Endothelial cell (in vitro differentiated cells): Measurements from ENCODE around the gene MPZL3. TPM values are rescaled to one million over a fixed set of nuclear protein-coding genes. Genes with fewer than 3 reads are reported as not detected.
A peak's percentile ranks its signal among the peaks of the same experiment; 100 is the strongest.

Experiments used
- DNase-seq: peaks from one replicate; pipeline ENCODE4 v3.0.0; 2021; ENCODE audit warnings: low spot score
- H3K27ac Mint-ChIP-seq: one replicate; pipeline ENCODE4 v1.8.0; 2021; ENCODE audit warnings: mixed read lengths, inconsistent platforms; ENCODE audit not compliant: unreplicated experiment
- H3K27me3 Mint-ChIP-seq: one replicate; pipeline ENCODE4 v1.8.0; 2021; ENCODE audit warnings: mild to moderate bottlenecking, moderate library complexity, mixed read lengths, inconsistent platforms; ENCODE audit not compliant: unreplicated experiment
- H3K36me3 Mint-ChIP-seq: one replicate; pipeline ENCODE4 v1.8.0; 2021; ENCODE audit warnings: mild to moderate bottlenecking, low read depth, mixed read lengths, inconsistent platforms; ENCODE audit not compliant: unreplicated experiment
- H3K4me1 Mint-ChIP-seq: one replicate; pipeline ENCODE4 v1.8.0; 2021; ENCODE audit warnings: mild to moderate bottlenecking, mixed read lengths, inconsistent platforms; ENCODE audit not compliant: unreplicated experiment
- H3K4me3 Mint-ChIP-seq: one replicate; pipeline ENCODE4 v1.8.0; 2021; ENCODE audit warnings: mild to moderate bottlenecking, mixed read lengths, inconsistent platforms; ENCODE audit not compliant: unreplicated experiment
- H3K9me3 Mint-ChIP-seq: one replicate; pipeline ENCODE4 v1.8.0; 2021; ENCODE audit warnings: mixed read lengths, inconsistent platforms; ENCODE audit not compliant: unreplicated experiment
- CTCF ChIP-seq: fragments of 200-600 bp; sonication (generic); IDR thresholded peaks from one replicate; pipeline ENCODE4 v1.5.0; 2021; ENCODE audit warnings: antibody characterized with exemption; ENCODE audit not compliant: unreplicated experiment
- total RNA-seq: library from RNA; stranded (reverse); fragmentation: NEBNext Ultra II Directional; extraction: Animal tissue kit (Norgen Biotek cat#: 25700); gene quantifications from one replicate; pipeline ENCODE4 v1.2.1, GENCODE V29; 2021; ENCODE audit not compliant: unreplicated experiment

MPZL3 gene
- total RNA-seq, 1 donor from 2014 or later: 10.7 TPM

GRCh38 chr11:118240999-118241763 is 11.0 kb downstream of the MPZL3 start:
- Mint-ChIP-seq H3K4me1 (peaks cover 68% of the 10 kb centered on the region), H3K4me3 (peak overlapping the region; percentile 43), H3K36me3 (peaks cover 4% of the 10 kb centered on the region), H3K27ac (peak overlapping the region; percentile 97), H3K27me3 (peaks cover 9% of the 10 kb centered on the region), H3K9me3 (no peaks in the 10 kb centered on the region)
- no peak for TF ChIP-seq CTCF
- peak; percentile 38 for DNase-seq

- Mint-ChIP-seq H3K9me3 (no peaks in the 10 kb centered on the region), H3K4me1 (peaks cover 66% of the 10 kb centered on the region), H3K27me3 (peaks cover 11% of the 10 kb centered on the region), H3K36me3 (peaks cover 10% of the 10 kb centered on the region), H3K4me3 (no peak overlapping the region), H3K27ac (peak overlapping the region; percentile 97)
- TF ChIP-seq CTCF: no peak
- DNase-seq: no peak
Observed at GRCh38 chr11:118239509-118240205, 12.5 kb downstream of the MPZL3 start.

- no peak for TF ChIP-seq CTCF
- no peak for DNase-seq
- Mint-ChIP-seq H3K27ac (peak overlapping the region; percentile 88), H3K4me1 (peaks cover 63% of the 10 kb centered on the region), H3K4me3 (no peak overlapping the region), H3K9me3 (no peaks in the 10 kb centered on the region), H3K36me3 (peaks cover 10% of the 10 kb centered on the region), H3K27me3 (peaks cover 8% of the 10 kb centered on the region)
Observed at GRCh38 chr11:118238929-118239328, 13.2 kb downstream of the MPZL3 start.

- peaks cover 59% of the 10 kb centered on the region for H3K4me1 Mint-ChIP-seq
- no peak for DNase-seq
- H3K27ac Mint-ChIP-seq: peak overlapping the region; percentile 88
- no peak overlapping the region for H3K4me3 Mint-ChIP-seq
- peaks cover 10% of the 10 kb centered on the region for H3K36me3 Mint-ChIP-seq
- H3K27me3 Mint-ChIP-seq: peaks cover 8% of the 10 kb centered on the region
- TF ChIP-seq CTCF: no peak
- no peaks in the 10 kb centered on the region for H3K9me3 Mint-ChIP-seq
Observed at GRCh38 chr11:118238421-118238820, 13.7 kb downstream of the MPZL3 start.

- peak overlapping the region; percentile 32 for H3K27ac Mint-ChIP-seq
- no peaks in the 10 kb centered on the region for H3K9me3 Mint-ChIP-seq
- H3K4me1 Mint-ChIP-seq: peaks cover 42% of the 10 kb centered on the region
- peaks cover 13% of the 10 kb centered on the region for H3K36me3 Mint-ChIP-seq
- peaks cover 4% of the 10 kb centered on the region for H3K27me3 Mint-ChIP-seq
- H3K4me3 Mint-ChIP-seq: no peak overlapping the region
- no peak for DNase-seq
- TF ChIP-seq CTCF: no peak
Observed at GRCh38 chr11:118236170-118236569, 16.0 kb downstream of the MPZL3 start.
